Nephron progenitor cell (in vitro differentiated cells): ENCODE data around the gene EID2B.

ENCODE experiments used
- DNase-seq: peaks from one replicate; pipeline ENCODE4 v3.0.0; 2021
- H3K27ac Mint-ChIP-seq: 2 replicates; pipeline ENCODE4 v1.8.0; 2021; ENCODE audit warnings: mild to moderate bottlenecking, moderate library complexity, mixed read lengths
- H3K27me3 Mint-ChIP-seq: 2 replicates; pipeline ENCODE4 v1.8.0; 2021; ENCODE audit warnings: mild to moderate bottlenecking, low read depth, mixed read lengths; ENCODE audit not compliant: poor library complexity
- H3K36me3 Mint-ChIP-seq: 2 replicates; pipeline ENCODE4 v1.8.0; 2021; ENCODE audit warnings: low read depth, mixed read lengths
- H3K4me1 Mint-ChIP-seq: 2 replicates; pipeline ENCODE4 v1.8.0; 2021; ENCODE audit warnings: mixed read lengths
- H3K4me3 Mint-ChIP-seq: 2 replicates; pipeline ENCODE4 v1.8.0; 2021; ENCODE audit warnings: mild to moderate bottlenecking, moderate library complexity, mixed read lengths
- H3K9me3 Mint-ChIP-seq: 2 replicates; pipeline ENCODE4 v1.8.0; 2021; ENCODE audit warnings: mild to moderate bottlenecking, moderate library complexity, mixed read lengths
- CTCF ChIP-seq: fragments of 200-600 bp; sonication (generic); IDR thresholded peaks from 2 replicates; pipeline ENCODE4 v1.5.0; 2021; ENCODE audit warnings: antibody characterized with exemption

EID2B gene

DNA sequence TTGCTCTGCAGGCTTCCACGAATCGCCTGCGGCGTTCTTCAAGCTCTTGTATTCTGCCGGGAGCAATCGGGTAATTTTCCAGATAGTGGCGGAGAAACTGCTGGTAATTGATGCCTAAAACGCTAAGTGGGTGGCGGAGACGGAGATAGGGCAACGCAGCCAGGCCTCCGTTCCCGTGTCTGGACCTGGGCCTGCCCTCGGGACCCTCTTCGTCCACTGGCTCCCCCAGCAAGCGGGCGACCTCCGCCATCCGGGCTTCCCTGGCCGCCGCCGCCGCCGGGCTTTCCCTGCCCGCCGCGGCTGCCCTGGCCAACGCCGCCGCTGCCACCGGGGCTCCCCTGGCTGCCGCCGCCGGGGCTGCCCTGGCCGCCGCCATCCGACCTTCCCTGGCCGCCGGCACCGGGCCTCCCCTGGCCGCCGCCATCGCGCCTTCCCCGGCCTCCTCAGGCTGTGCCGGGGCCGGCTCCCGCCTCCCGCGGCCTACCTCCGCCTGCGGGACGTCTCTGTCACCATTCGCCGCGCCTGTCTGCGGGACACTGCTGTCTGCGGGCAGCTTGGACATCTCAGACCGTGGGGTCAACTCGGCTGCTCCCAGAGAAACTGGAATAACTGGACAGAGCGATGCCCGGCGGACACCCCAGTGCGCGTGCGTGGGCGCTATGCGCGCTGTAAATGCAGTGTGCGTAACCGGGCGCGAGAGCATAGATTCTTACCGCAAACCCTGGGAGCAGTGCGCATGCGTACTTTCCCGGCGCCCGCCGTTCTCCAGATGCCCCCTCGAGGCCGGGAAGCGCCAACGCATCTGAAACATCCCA, 7.1 kb upstream of the EID2B start, which contains the start of gene EID2:
EID2 (minus strand) TSS at position 644 of the 815 bp plus-strand sequence; CDS start at position 562, 82 bp downstream.
- DNase-seq = peak; percentile 98
- no peaks in the 10 kb centered on the region for H3K9me3 Mint-ChIP-seq
- peak; percentile 72 for TF ChIP-seq CTCF
- H3K4me3 Mint-ChIP-seq = peak within 1 kb of the TSS; percentile 95
- H3K4me1 Mint-ChIP-seq = peaks cover 39% of the 10 kb centered on the region
- peaks cover 18% of the 10 kb centered on the region for H3K27me3 Mint-ChIP-seq
- peak within 1 kb of the TSS; percentile 99 for H3K27ac Mint-ChIP-seq
- H3K36me3 Mint-ChIP-seq = peaks cover 6% of the 10 kb centered on the region

GRCh38 chr19:39539165-39539517, 6.5 kb upstream of the EID2B start:
- peak overlapping the region; percentile 95 for H3K4me3 Mint-ChIP-seq
- H3K4me1 Mint-ChIP-seq = peaks cover 39% of the 10 kb centered on the region
- peaks cover 12% of the 10 kb centered on the region for H3K27me3 Mint-ChIP-seq
- no peak for TF ChIP-seq CTCF
- peaks cover 6% of the 10 kb centered on the region for H3K36me3 Mint-ChIP-seq
- DNase-seq = no peak
- H3K27ac Mint-ChIP-seq = peak overlapping the region; percentile 97
- H3K9me3 Mint-ChIP-seq = no peaks in the 10 kb centered on the region

GRCh38 chr19:39533791-39534190, 1.1 kb upstream of the EID2B start:
- no peak for DNase-seq

DNA sequence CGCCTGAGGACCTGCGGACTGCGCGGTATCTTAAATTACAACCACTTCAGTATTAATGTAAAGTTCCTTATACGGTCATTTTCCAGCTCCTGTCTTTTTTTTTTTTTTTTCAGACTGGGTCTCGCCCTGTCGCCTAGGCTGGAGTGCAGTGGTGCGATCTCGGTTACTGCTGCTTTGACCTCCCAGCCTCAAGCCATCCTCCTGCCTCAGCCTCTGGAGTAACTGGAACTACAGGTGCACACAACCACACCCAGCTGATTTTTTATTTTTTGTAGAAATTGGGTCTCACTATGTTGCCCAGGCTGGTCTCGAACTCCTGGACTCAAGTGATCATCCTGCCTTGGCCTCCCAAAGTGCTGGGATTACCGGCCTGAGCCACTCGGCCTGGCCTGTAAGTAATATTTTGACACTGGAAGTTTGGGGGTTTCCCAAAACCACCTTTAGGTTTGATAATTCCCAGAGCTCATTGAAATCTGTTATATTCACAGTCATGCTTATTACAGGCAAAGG, 406 bp upstream of the EID2B start:
- Mint-ChIP-seq H3K4me1 (peaks cover 36% of the 10 kb centered on the region), H3K27ac (no peak overlapping the region), H3K4me3 (peak overlapping the region; percentile 54), H3K36me3 (peaks cover 11% of the 10 kb centered on the region), H3K27me3 (no peaks in the 10 kb centered on the region), H3K9me3 (no peaks in the 10 kb centered on the region)
- DNase-seq = no peak
- TF ChIP-seq CTCF = no peak

More at GRCh38 chr19:39533791-39534190, 1.1 kb upstream of the EID2B start:
- H3K9me3 Mint-ChIP-seq = no peaks in the 10 kb centered on the region
- H3K4me1 Mint-ChIP-seq = peaks cover 39% of the 10 kb centered on the region
- no peak overlapping the region for H3K4me3 Mint-ChIP-seq
- no peak overlapping the region for H3K27ac Mint-ChIP-seq
- no peaks in the 10 kb centered on the region for H3K27me3 Mint-ChIP-seq
- peaks cover 8% of the 10 kb centered on the region for H3K36me3 Mint-ChIP-seq
- TF ChIP-seq CTCF = no peak

DNA sequence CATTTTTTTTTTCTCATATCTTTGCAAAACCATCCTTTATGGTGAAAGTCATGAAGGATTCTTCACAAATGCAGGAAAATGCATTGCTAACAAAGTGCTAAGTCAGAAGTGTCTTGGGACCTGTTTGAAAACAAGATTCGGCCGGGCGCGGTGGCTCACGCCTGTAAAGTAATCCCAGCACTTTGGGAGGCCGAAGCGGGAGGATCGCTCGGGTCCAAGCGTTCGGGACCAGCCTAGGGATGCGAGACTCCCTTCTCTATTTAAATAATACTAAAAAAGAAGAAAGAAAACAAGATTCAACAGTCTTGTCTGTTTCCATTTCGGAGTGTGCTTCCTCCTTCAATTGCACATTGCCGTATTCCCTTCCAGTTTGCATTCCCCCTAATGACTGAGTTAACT, 819 bp downstream of the EID2B start:
- H3K9me3 Mint-ChIP-seq = no peaks in the 10 kb centered on the region
- H3K4me1 Mint-ChIP-seq = peaks cover 27% of the 10 kb centered on the region
- TF ChIP-seq CTCF = no peak
- DNase-seq = no peak
- H3K27me3 Mint-ChIP-seq = no peaks in the 10 kb centered on the region
- H3K27ac Mint-ChIP-seq = no peak overlapping the region
- peak overlapping the region; percentile 96 for H3K4me3 Mint-ChIP-seq
- peaks cover 17% of the 10 kb centered on the region for H3K36me3 Mint-ChIP-seq
